GM21367 (cell line): ENCODE measurements around the gene CCDC124.
"Not testable (repeated sequence)": the region's sequence is repeated elsewhere in the genome, so short reads cannot be mapped to it uniquely, and the experiment has no call there.

Experiments used
- ATAC-seq: cut with Tn5 transposase; IDR thresholded peaks from one replicate; pipeline ENCODE4 v1.9.1; 2021; ENCODE audit not compliant: unreplicated experiment

The CCDC124 gene, protein sequence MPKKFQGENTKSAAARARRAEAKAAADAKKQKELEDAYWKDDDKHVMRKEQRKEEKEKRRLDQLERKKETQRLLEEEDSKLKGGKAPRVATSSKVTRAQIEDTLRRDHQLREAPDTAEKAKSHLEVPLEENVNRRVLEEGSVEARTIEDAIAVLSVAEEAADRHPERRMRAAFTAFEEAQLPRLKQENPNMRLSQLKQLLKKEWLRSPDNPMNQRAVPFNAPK

DNA sequence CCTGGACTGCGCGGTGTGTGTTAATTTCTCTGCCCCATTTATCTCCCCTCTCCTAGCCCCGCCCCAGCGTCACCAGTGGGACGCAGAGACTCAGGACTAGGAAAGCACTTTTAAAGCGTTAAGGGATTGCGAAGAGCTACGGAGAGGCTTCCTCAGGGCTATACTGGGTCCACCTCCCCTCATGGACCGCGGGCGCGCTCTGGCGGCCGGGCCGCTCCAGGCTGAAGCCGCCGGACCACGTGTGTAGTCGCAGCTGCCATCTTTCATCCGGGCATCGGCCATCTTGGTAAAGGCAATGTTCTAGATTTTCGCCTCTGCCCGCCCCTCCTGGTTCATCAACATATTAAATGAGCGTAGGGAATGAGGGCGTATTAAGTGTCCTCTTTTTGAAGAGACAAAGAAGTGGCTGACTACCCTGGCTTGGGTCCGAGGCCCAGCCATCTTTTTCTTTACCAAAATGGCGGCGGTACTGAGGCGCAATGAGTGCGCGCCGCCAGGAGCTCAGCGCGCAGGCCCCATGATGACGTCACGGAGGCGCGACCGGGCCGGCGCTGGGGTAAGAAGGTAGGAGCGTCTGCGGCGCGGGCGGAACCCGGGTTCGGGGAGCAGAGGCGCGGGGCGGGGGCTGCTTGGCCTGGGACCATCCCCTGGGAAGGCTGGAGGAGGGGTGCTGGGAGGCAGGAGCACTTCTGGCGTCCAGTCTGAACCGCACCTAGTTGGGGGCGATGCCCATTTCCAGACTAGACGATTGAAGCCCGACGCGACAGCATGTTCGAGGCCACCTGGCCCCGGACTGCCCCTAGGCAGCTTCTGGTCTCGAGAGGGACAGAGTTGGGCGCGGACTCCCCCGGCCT lies at the start of gene CCDC124:
TSS of gene CCDC124 (plus strand) at position 531 of the 854 bp plus-strand sequence. CDS start 3,406 bp downstream, outside the sequence.
- peak; percentile 64 for ATAC-seq

DNA sequence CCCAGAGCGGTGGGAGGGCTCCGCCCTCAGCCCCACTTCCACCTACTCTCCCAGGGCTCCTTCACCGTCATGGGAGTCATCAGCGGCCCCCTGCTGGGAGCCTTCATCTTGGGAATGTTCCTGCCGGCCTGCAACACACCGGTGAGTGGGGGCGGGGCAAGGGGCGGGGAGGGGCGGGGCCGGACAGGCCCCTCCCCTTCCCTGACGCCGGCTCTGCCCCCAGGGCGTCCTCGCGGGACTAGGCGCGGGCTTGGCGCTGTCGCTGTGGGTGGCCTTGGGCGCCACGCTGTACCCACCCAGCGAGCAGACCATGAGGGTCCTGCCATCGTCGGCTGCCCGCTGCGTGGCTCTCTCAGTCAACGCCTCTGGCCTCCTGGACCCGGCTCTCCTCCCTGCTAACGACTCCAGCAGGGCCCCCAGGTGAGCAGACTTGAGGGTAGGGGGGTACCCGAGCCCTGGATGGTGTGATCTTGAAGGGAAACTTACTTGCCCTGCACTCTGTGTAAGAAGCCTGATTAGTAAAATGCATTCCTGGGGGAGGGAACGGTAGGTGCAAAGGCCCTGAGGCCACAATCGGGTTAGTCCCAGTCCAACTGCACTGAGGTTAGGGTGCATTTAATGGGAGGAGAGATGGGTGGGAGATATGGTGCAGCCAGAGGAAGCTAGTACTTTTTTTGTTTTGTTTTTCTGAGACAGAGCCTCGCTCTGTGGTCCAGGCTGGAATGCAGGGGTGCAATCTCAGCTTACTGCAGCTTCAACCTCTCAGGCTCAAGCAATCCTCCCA lies 49.0 kb upstream of the CCDC124 start:
- no peak for ATAC-seq

DNA sequence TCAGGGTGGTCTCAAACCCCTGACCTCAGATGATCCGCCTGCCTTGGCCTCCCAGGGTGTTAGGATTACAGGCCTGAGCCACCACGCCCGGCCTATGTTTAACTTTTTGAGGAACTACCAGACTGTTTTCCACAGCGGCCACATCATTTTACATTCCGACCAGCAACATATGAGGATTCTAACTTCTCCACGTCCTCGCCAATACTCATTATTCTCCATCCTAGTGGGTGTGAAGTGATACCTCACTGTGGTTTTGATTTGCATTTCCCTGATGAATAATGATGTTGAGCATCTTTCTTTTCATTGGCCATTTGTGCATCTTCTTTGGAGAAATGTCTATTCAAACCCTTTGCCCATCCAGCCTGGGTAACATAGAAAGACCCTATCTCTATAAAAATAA lies 46.3 kb upstream of the CCDC124 start:
- ATAC-seq = no peak

DNA sequence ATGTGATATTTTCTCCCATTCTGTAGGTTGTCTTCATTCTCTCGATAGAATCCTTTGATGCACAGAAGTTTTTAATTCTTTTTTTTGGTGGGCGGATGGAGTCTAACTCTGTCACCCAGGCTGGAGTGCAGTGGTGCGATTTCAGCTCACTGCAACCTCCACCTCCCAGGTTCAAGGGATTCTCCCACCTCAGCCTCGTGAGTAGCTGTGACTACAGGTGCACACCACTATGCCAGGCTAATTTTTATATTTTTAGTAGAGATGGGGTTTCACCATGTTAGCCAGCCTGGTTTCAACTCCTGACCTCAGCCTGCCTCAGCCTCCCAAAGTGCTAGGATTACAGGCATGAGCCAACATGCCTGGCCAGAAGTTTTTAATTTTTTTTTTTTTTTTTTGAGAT lies 45.6 kb upstream of the CCDC124 start:
- ATAC-seq = not testable (repeated sequence)

GRCh38 chr19:17888260-17888659 lies 44.6 kb upstream of the CCDC124 start:
- no peak for ATAC-seq

GRCh38 chr19:17889609-17890214 lies 43.1 kb upstream of the CCDC124 start:
- no peak for ATAC-seq

DNA sequence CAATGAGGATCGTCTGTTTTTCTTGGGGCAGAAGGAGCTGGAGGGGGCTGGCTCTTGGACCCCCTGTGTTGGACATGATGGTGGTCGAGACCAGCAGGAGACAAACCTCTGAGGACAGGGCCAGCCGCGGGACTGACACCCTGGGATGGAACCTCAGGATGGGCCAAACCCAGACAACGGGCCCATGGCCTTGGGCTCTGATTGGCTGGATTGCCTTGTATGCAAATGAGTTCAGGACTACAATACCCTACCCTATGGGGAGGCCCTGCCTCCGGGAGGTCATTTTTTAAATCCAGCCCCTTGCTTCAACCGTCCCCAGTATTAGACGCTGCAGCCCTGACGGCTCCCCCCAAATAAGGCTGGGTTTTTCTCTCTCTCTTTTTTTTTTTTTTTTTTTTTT lies 39.0 kb upstream of the CCDC124 start:
- ATAC-seq = no peak

GRCh38 chr19:17902701-17903100 lies 30.1 kb upstream of the CCDC124 start:
- no peak for ATAC-seq

- no peak for ATAC-seq
Observed at GRCh38 chr19:17908244-17908643, 24.6 kb upstream of the CCDC124 start.

GRCh38 chr19:17909003-17909732 lies 23.6 kb upstream of the CCDC124 start:
- no peak for ATAC-seq

GRCh38 chr19:17910791-17911360 lies 21.9 kb upstream of the CCDC124 start:
- no peak for ATAC-seq

GRCh38 chr19:17915940-17916593 lies 16.7 kb upstream of the CCDC124 start:
- no peak for ATAC-seq

DNA sequence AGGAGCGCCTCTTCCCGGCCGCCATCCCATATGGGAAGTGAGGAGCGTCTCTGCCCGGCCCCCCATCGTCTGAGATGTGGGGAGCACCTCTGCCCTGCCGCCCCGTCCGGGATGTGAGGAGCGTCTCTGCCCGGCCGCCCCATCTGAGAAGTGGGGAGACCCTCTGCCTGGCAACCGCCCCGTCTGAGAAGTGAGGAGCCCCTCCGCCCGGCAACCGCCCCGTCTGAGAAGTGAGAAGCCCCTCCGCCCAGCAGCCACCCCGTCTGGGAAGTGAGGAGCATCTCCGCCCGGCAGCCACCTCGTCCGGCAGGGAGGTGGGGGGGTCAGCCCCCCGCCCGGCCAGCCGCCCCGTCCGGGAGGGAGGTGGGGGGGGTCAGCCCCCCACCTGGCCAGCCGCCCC lies 14.7 kb upstream of the CCDC124 start:
- ATAC-seq = not testable (repeated sequence)

- not testable (repeated sequence) for ATAC-seq
Observed at GRCh38 chr19:17919122-17919521, 13.7 kb upstream of the CCDC124 start.

- ATAC-seq = no peak
Observed at GRCh38 chr19:17920527-17920926, 12.3 kb upstream of the CCDC124 start.

DNA sequence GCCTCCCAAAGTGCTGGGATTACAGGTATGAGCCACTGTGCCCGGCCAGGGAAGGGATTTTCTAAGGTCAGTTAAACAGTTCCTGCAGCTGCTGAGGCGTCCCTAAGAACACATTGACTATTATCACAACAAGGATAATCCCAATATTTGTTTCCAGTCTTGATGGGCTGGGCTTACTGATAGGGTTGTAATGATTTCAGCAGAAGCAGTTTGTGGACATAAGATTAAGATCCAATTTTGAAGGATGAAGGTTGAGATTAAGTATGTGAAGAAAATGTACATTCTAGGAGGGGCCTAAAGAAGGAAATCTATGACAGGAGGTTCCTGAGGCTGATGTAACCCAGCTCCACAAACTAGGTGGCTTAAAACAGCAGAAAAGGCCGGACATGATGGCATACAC lies 10.7 kb upstream of the CCDC124 start:
- no peak for ATAC-seq

GRCh38 chr19:17926044-17926443 lies 6.8 kb upstream of the CCDC124 start:
- ATAC-seq = no peak

- no peak for ATAC-seq
Observed at GRCh38 chr19:17929056-17929455, 3.8 kb upstream of the CCDC124 start.

DNA sequence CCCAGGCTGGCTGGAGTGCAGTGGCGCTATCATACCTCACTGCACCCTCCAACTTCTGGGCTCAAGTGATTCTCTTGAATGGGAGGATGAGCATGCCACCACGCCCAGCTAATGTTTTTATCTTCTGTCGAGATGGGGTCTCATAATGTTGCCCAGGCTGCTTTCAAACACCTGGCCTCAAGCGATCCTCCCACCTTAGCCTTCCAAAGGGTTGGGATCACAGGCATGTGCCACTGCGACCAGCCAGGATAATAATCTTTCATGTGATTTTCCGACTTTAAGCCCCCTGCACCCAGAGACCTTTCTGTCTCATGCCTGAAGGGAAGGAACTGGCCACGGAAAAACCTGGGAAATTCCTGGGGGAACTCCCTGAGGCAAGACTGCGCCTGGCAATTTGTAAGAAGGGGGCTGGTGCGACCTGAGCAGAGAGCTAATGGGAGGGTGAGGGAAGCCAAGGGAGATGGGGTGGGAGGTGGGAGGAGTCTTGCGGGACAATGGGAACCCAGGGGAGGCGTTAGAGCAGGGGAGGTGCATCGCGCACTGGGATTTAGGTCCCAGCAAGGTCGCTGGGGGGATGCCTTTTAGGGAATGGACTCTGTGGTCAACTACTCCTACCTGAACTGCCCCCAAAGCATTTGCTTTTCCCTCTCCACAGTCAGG lies 1.2 kb upstream of the CCDC124 start:
- no peak for ATAC-seq
